HEK293T (cell line): ENCODE measurements around the gene MAP4K4.

Experiments
- CTCF ChIA-PET: fragments of 350-600 bp; formaldehyde crosslinking; extraction: SDS; loops from one replicate; lab custom pipeline; 2021; ENCODE audit warnings: antibody characterized with exemption, inconsistent platforms; lab: Yijun Ruan, JAX
- POLR2A ChIA-PET: fragments of 350-600 bp; formaldehyde crosslinking; extraction: SDS; loops from one replicate; lab custom pipeline; 2020; ENCODE audit warnings: antibody characterized with exemption, inconsistent platforms; lab: Yijun Ruan, JAX
- DNase-seq: peaks from one replicate; pipeline ENCODE4 v3.0.0; 2012; ENCODE audit warnings: mixed read lengths; ENCODE audit errors: extremely low spot score
- ARNT ChIP-seq: fragments of 450-650 bp; IDR thresholded peaks from 2 replicates; pipeline ENCODE4 v1.6.1; 2017; ENCODE audit warnings: mild to moderate bottlenecking
- BHLHE40 ChIP-seq: fragments of 450-650 bp; IDR thresholded peaks from 2 replicates; pipeline ENCODE4 v1.6.1; 2016; ENCODE audit warnings: mild to moderate bottlenecking, moderate library complexity, borderline replicate concordance
- CTBP1 ChIP-seq: fragments of 450-650 bp; IDR thresholded peaks from 2 replicates; pipeline ENCODE4 v1.6.1; 2016; ENCODE audit warnings: borderline replicate concordance
- ELF4 ChIP-seq: fragments of 450-650 bp; IDR thresholded peaks from 2 replicates; pipeline ENCODE4 v1.6.1; 2017; ENCODE audit warnings: antibody characterized with exemption
- FOXA1 ChIP-seq: fragments of 450-650 bp; IDR thresholded peaks from 2 replicates; pipeline ENCODE4 v1.6.1; 2016; ENCODE audit warnings: mild to moderate bottlenecking
- FOXK2 ChIP-seq: fragments of 450-650 bp; IDR thresholded peaks from 2 replicates; pipeline ENCODE4 v1.6.1; 2016; ENCODE audit warnings: mild to moderate bottlenecking
- FOXM1 ChIP-seq: fragments of 450-650 bp; IDR thresholded peaks from 2 replicates; pipeline ENCODE4 v1.6.1; 2017; ENCODE audit warnings: mild to moderate bottlenecking, borderline replicate concordance
- HDGF ChIP-seq: fragments of 450-650 bp; IDR thresholded peaks from 2 replicates; pipeline ENCODE4 v1.6.1; 2017; ENCODE audit warnings: antibody characterized with exemption, borderline replicate concordance
- L3MBTL2 ChIP-seq: fragments of 450-650 bp; conservative IDR thresholded peaks from 2 replicates; pipeline ENCODE4 v1.6.1; 2016; ENCODE audit warnings: mild to moderate bottlenecking
- LEF1 ChIP-seq: fragments of 450-650 bp; IDR thresholded peaks from 2 replicates; pipeline ENCODE4 v1.6.1; 2017; ENCODE audit warnings: mild to moderate bottlenecking, borderline replicate concordance
- NFRKB ChIP-seq: fragments of 450-650 bp; IDR thresholded peaks from 2 replicates; pipeline ENCODE4 v1.6.1; 2016; ENCODE audit warnings: mild to moderate bottlenecking, moderate library complexity
- PKNOX1 ChIP-seq: fragments of 450-650 bp; IDR thresholded peaks from 2 replicates; pipeline ENCODE4 v1.6.1; 2016
- SP1 ChIP-seq: fragments of 450-650 bp; IDR thresholded peaks from 2 replicates; pipeline ENCODE4 v1.6.1; 2017
- SUZ12 ChIP-seq: fragments of 450-650 bp; IDR thresholded peaks from 2 replicates; pipeline ENCODE4 v1.6.1; 2016; ENCODE audit warnings: mild to moderate bottlenecking
- TARDBP ChIP-seq: fragments of 450-650 bp; IDR thresholded peaks from 2 replicates; pipeline ENCODE4 v1.6.1; 2016
- ZNF384 ChIP-seq: fragments of 450-650 bp; IDR thresholded peaks from 2 replicates; pipeline ENCODE4 v1.6.1; 2016

Gene MAP4K4

GRCh38 chr2:101776172-101777043 lies 78.9 kb downstream of the MAP4K4 start:
- peak; percentile 56 for DNase-seq
- TF ChIP-seq FOXA1 = no peak
- no peak for TF ChIP-seq ELF4
- no peak for TF ChIP-seq HDGF
- no peak for TF ChIP-seq ZNF384
- TF ChIP-seq SUZ12 = no peak
- TF ChIP-seq SP1 = no peak
- TF ChIP-seq ARNT = no peak
- TF ChIP-seq FOXK2 = no peak
- no peak for TF ChIP-seq BHLHE40
- ChIA-PET POLR2A (interaction anchor here (0.9 kb wide), 1 partner anchor 40 kb away, joined by 3 read pairs; no protein-coding TSS in a partner anchor), CTCF (interaction anchor here (0.5 to 1.6 kb wide), 9 partner anchors 9 to 390 kb away, joined by 3 to 6 read pairs (median 3); no protein-coding TSS in a partner anchor)

GRCh38 chr2:101777337-101777736 lies 79.8 kb downstream of the MAP4K4 start:
- POLR2A ChIA-PET = no interaction called here
- TF ChIP-seq NFRKB (no peak), HDGF (no peak), SUZ12 (no peak), BHLHE40 (no peak), LEF1 (no peak), FOXM1 (no peak), TARDBP (no peak), ZNF384 (no peak), L3MBTL2 (no peak), FOXA1 (no peak), FOXK2 (no peak), SP1 (no peak), CTBP1 (no peak), ARNT (no peak), ELF4 (no peak), PKNOX1 (no peak)
- CTCF ChIA-PET = interaction anchor here (0.5 to 1.2 kb wide), 2 partner anchors 19 to 55 kb away, joined by 3 read pairs; no protein-coding TSS in a partner anchor
- no peak for DNase-seq

GRCh38 chr2:101778102-101778501 lies 80.6 kb downstream of the MAP4K4 start:
- ChIA-PET POLR2A (no interaction called here), CTCF (interaction anchor here (1.2 kb wide), 1 partner anchor 19 kb away, joined by 3 read pairs; no protein-coding TSS in a partner anchor)
- no peak for DNase-seq
- TF ChIP-seq LEF1 (no peak), FOXM1 (no peak), TARDBP (no peak)

GRCh38 chr2:101779190-101779589 lies 81.7 kb downstream of the MAP4K4 start:
- TF ChIP-seq FOXM1 (no peak), PKNOX1 (no peak), CTBP1 (no peak), LEF1 (no peak), ARNT (no peak), SUZ12 (no peak), HDGF (no peak), BHLHE40 (no peak), ELF4 (no peak), NFRKB (no peak), L3MBTL2 (no peak), ZNF384 (no peak), FOXK2 (no peak)
- CTCF ChIA-PET = interaction anchor here (0.6 to 1.0 kb wide), 3 partner anchors 12 to 360 kb away, joined by 3 to 8 read pairs (median 3); no protein-coding TSS in a partner anchor
- POLR2A ChIA-PET = no interaction called here

GRCh38 chr2:101779656-101780055 lies 82.1 kb downstream of the MAP4K4 start:
- TF ChIP-seq ZNF384 (no peak), LEF1 (no peak), FOXA1 (no peak), SUZ12 (no peak), NFRKB (no peak), L3MBTL2 (no peak), ARNT (no peak), BHLHE40 (no peak), PKNOX1 (no peak), FOXM1 (no peak)
- ChIA-PET CTCF (interaction anchor here (0.6 to 1.3 kb wide), 4 partner anchors 13 to 360 kb away, joined by 3 to 8 read pairs (median 3); no protein-coding TSS in a partner anchor), POLR2A (no interaction called here)
- no peak for DNase-seq

More at GRCh38 chr2:101779190-101779589, 81.7 kb downstream of the MAP4K4 start:
- no peak for DNase-seq

GRCh38 chr2:101781326-101781725 lies 83.8 kb downstream of the MAP4K4 start:
- ChIA-PET POLR2A (no interaction called here), CTCF (no interaction called here)
- no peak for DNase-seq
- TF ChIP-seq BHLHE40 = no peak
- no peak for TF ChIP-seq FOXA1
- TF ChIP-seq NFRKB = no peak
- no peak for TF ChIP-seq SUZ12
- TF ChIP-seq SP1 = no peak
- no peak for TF ChIP-seq FOXM1
- TF ChIP-seq L3MBTL2 = no peak
- TF ChIP-seq HDGF = no peak
- TF ChIP-seq PKNOX1 = no peak
- TF ChIP-seq ZNF384 = no peak
- no peak for TF ChIP-seq ELF4
- TF ChIP-seq FOXK2 = no peak
- TF ChIP-seq ARNT = no peak
- no peak for TF ChIP-seq LEF1
- no peak for TF ChIP-seq TARDBP
- TF ChIP-seq CTBP1 = no peak
